ENCODE measurements around the gene SLK. TPM values are rescaled to one million over a fixed set of nuclear protein-coding genes. Genes with fewer than 3 reads are reported as not detected.

Gene SLK
- total RNA-seq = 70.4 and 72.8 TPM in 2 replicates

DNA sequence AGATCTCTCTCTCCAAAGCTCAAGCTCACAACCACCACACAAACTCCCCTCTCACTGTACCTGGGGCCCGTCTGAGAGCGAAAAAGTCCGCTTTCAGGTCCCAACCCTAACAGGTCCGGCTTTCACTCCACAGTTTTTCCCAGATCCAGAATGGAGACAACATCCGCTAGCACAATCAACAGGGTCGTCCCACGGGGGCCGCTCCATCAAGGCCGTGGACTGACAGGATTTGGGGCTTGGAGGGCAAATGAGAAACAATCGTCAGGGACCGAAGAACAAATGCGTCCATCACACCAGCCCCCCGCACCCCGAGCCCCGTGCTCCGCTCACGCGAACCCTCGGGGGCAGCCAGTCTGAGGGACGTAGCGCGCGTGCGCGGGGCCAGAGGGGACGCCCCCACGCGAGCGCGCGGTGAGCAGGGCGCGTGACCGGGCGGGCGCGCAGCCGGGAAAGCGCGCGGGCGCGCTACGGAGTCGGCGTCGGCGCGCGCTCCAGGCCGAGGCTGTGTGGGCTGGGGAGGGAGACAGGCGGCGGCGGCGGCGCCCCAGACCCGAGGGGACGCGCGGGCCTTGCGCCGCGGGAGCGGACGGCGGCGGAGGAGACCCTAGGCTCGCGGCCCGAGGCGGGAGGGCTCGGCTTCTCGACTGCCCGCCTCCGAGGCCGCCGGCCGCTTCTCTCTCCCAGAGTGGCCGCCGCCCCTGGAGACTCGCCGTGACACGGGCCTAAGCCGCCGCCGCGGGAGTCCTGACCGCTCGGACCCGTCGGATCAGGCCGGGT is at the start of gene SLK:
Gene SLK, plus strand, starts transcription at position 470 of the 777 bp plus-strand sequence. CDS start 606 bp downstream, outside the sequence.

DNA sequence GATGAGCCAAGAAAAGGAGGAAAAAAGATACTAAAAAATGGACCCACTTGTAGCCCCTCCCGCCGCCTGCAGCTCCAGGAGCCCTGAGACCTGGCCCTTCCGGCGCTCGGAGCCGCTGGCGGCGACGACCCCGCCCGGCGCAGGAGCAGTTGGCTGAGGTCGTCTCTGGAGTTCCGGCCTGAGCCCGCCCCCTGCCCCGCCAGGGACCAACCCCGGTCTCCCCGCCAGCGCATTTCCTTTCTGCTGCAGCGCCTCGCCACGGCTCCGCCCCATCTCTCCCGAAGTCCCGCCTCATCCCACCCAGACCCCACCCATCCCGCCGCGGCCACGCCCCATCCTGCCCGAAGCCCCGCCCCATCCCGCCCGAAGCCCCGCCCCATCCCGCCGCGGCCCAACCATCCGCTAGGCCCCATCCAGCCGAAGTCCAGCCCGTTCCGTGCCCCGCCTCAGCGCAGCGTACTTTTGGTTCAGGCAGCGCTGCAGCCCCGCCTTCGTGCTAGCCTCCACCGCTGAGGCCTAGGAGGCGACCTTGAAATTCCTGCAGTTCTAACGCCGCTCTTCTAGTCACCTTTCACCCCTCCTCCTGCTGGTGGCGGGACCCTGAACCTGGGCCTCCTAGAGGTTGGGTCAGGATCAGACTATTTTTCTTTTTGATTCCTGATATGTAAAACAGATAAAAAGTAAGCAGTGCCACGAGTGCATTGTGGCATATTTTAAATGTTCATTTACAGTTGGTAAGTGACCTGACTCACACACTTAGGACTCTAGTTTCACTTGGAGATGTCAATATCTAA is 48.7 kb upstream of the SLK start, which contains the start of gene STN1:
Gene STN1, minus strand, starts transcription at position 132 of the 794 bp plus-strand sequence. CDS start 590 bp downstream, outside the sequence.

Other genes with a start within 250 kb of the SLK start
- 3.0 and 4.8 TPM in 2 replicates for gene SH3PXD2A, start 111.6 kb upstream of the SLK start, total RNA-seq
- 29.1 and 42.5 TPM in 2 replicates for gene STN1, start 49.0 kb upstream of the SLK start, total RNA-seq
- gene COL17A1, start 118.7 kb downstream of the SLK start, total RNA-seq = 2.2 and 5.4 TPM in 2 replicates
- 7.3 and 10.4 TPM in 2 replicates for gene SFR1, start 155.0 kb downstream of the SLK start, total RNA-seq